Fibroblast of villous mesenchyme (primary cell): ENCODE data around the gene NPAS2. TPM values are rescaled to one million over a fixed set of nuclear protein-coding genes. Genes with fewer than 3 reads are reported as not detected.

Experiments
- DNase-seq: peaks from one replicate; pipeline ENCODE4 v3.0.0-alpha.2; 2010; ENCODE audit warnings: low read depth
- H3K4me3 ChIP-seq: 2 replicates; pipeline ENCODE4 v1.5.1; 2011; ENCODE audit warnings: low read depth, mild to moderate bottlenecking, low read length
- total RNA-seq: library from RNA; depleted of rRNA; stranded (reverse); fragments of >200 nt; gene quantifications from 2 replicates; pipeline ENCODE4 v1.2.3, GENCODE V29; 2012
- TF ChIP-seq, protein P1 (sequence below): IDR thresholded peaks from 2 replicates; pipeline ENCODE4 v1.5.1; 2012; ENCODE audit warnings: low read depth, mild to moderate bottlenecking, low read length; ENCODE audit not compliant: insufficient read depth

The NPAS2 gene
- total RNA-seq, 1 donor: 17.3 TPM

DNA sequence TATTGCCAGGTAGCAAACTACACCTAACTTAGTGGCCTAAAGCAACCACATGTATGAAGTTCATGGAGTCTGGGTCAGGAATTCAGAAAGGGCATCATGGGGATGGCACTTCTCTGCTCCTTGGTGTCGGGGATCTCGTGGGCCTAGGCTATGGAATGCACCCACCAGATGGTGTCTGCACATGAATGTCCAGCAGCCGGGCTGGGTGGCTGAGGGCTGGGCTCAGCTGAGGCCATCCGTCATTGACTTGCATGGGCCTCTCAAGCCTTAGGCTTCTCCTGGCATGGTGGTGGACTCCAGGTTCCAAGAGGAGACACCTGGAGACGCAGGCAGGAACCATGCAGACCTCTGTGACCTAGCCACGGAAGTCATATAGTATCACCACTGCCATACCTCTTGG lies 156.1 kb downstream of the NPAS2 start:
- DNase-seq: no peak
- no peak overlapping the region for H3K4me3 ChIP-seq
- TF ChIP-seq, protein P1, sequence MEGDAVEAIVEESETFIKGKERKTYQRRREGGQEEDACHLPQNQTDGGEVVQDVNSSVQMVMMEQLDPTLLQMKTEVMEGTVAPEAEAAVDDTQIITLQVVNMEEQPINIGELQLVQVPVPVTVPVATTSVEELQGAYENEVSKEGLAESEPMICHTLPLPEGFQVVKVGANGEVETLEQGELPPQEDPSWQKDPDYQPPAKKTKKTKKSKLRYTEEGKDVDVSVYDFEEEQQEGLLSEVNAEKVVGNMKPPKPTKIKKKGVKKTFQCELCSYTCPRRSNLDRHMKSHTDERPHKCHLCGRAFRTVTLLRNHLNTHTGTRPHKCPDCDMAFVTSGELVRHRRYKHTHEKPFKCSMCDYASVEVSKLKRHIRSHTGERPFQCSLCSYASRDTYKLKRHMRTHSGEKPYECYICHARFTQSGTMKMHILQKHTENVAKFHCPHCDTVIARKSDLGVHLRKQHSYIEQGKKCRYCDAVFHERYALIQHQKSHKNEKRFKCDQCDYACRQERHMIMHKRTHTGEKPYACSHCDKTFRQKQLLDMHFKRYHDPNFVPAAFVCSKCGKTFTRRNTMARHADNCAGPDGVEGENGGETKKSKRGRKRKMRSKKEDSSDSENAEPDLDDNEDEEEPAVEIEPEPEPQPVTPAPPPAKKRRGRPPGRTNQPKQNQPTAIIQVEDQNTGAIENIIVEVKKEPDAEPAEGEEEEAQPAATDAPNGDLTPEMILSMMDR: no peak

DNA sequence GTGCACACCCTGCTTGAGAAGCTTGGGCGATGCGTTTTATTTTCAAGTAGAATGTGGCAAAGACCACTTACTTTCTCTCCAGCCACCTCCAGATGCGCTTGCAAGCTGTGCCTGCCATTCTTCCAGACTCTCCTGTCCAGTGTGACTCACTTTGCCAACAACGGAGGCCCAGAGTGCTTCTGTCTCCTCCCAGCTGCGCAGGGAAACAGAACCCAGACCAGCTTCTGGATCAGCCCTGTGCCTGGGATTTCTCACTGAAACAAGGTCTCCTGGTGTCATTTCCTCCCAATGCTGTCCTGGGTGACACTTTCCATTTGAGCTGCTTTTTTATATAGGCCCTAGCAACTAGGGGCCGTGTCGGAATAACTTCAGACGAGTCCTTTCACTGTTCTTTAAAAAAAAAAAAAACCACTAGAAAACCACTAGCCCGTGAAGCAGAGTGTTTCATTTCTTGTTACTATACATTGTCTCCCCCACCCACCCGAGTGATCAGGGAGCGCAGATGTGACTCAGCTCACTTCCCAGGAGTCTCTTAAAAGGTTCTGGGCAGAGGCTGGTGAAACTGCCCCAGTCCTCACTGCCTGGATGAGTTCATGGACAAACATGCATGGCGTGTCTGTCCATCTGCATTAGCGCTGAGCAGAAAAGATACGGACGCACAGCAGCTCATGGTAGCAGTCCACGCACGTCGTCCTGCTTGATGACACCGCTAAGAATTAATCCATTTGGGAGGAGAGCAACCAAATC lies 156.9 kb downstream of the NPAS2 start:
- TF ChIP-seq, protein P1: no peak
- DNase-seq: peak; percentile 62
- H3K4me3 ChIP-seq: no peak overlapping the region

DNA sequence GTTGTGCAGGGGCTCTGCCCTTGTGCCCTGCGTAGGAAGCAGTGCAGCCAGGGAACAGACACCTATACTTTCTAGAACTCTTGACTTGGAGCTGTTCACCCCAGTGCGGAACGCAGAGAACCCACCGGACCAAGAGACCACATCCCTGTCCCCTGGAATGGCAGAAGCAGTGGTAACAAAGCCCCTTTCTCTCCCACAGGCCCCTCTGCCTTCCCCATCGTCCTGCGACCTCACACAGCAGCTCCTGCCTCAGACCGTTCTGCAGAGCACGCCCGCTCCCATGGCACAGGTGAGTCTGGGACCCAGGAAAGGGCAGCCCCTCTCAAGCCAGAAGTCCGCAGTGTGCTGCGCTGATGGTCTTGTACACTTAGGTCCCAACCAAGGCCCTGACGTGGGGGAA lies 157.6 kb downstream of the NPAS2 start:
- DNase-seq: no peak
- TF ChIP-seq, protein P1: no peak
- H3K4me3 ChIP-seq: no peak overlapping the region

DNA sequence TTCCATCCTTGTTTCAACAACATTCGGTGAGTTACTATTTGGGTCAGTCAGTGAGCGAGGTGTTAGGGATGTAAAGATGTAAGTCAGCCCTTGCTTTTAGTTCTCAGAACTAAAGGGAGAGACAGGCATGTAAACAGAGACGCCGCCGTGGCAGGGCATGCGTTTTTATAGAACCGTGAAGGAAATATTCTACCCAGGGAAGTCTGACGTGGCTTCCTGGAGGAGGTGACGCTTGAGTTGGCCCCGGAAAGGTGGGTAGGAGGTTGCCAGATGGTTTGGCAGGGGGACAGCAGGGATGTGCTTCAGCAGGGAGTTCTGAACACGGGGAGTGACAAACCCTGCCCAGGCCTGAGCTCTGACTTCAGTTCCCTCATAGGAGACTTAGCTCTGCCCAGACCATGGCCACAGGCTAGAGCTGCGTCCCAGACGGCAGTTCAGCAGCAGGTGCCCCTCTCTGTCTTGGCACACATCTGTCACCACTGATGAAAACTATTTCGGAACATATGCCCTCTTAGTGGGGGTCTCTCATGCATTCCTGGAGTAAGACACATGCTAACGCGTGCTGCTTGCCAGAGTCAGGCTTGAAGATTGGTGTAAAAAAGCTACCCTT lies 158.7 kb downstream of the NPAS2 start:
- DNase-seq: peak; percentile 12
- TF ChIP-seq, protein P1: no peak
- no peak overlapping the region for H3K4me3 ChIP-seq

DNA sequence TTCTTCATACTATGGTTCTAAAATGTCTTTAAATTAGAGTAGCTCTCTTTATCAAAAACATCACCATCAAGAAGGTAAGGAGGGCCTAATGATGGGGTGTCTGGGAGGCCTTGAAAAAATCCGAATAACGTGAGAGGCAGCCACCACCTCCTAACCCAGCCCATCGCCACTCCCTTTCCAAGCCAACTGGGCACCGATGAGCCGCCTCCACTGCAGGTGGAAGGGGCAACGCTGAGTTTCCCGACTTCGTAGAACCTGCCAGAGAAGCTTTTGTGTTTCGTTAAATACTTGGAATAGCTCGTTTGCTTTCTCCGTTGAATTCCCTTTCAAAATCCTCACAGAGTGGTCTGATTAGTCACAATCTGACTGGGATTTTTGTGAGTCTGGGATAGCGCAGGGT lies 160.1 kb downstream of the NPAS2 start:
- TF ChIP-seq, protein P1: no peak
- DNase-seq: no peak
- H3K4me3 ChIP-seq: no peak overlapping the region

DNA sequence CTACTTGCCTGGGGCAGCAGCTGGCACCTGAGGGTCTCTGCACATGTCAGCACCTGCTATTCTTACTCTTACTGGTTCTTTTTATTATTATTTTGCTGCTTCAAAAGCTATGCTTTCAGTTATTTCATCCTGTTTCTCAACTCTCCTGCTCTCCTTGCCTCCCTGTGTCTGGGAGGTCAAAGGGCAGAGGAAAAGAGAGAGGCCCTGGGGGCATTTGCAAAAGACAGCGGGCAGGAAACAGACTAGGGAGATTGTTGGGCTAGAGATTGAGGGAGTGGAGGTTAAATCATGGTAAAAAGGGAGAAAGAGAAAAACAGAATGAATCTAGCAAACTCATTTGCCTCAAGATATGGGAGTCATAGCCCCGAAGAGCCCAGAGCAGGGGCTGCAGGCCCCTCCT lies 161.1 kb downstream of the NPAS2 start:
- H3K4me3 ChIP-seq: no peak overlapping the region
- TF ChIP-seq, protein P1: no peak
- DNase-seq: no peak
